Measurements from ENCODE around the gene EIF4B. TPM values are rescaled to one million over a fixed set of nuclear protein-coding genes. Genes with fewer than 3 reads are reported as not detected.

The EIF4B gene
- total RNA-seq, 1 experiment from 2014 or later = 809 TPM

DNA sequence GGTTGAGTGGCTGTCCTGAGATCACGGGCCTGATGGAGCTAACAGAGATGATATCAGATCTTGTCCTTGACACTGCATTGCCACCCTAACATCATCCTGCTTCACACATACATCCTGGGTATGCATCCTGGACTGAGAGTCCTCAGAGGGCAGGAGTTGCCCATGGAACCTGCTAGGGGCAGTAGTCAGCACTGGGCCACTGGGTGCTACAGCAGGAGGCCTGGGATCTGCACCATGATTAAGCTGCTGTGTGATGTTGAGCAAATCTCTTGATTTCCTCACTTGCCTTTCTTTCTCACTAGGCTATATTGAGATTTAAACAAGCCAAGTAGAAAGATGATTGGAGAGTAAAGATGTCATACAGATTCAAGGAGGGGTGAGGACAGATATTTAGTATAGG is 22.1 kb upstream of the EIF4B start:
- ATAC-seq = peak; percentile 58
- H3K79me2 ChIP-seq (ENCODE audit: insufficient read depth, low read length) = no peaks in the 10 kb centered on the region
- intact Hi-C loops (cut with micrococcal nuclease) = no loop called here
- no peak overlapping the region for H3K4me3 ChIP-seq (replicated peaks in 1 of 2; ENCODE audit: low read depth in 1 of 2, low read length in 2 of 2)
- TF ChIP-seq, protein P1, sequence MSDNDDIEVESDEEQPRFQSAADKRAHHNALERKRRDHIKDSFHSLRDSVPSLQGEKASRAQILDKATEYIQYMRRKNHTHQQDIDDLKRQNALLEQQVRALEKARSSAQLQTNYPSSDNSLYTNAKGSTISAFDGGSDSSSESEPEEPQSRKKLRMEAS (IDR thresholded peaks at IDR 0.05) = no peak
- TF ChIP-seq YY1 (IDR thresholded peaks at IDR 0.05; ENCODE audit: extremely low read depth, insufficient replicate concordance, low read depth, low read length) (no peak), ZFX (IDR thresholded peaks at IDR 0.05) (no peak), JUND (IDR thresholded peaks at IDR 0.05) (no peak), FOSL1 (IDR thresholded peaks at IDR 0.05; ENCODE audit: low read depth) (no peak), TCF7L2 (IDR thresholded peaks at IDR 0.05; ENCODE audit: borderline replicate concordance, extremely low read depth, insufficient read depth, insufficient read length) (no peak), RAD21 (IDR thresholded peaks at IDR 0.05; ENCODE audit: low read depth) (peak; percentile 42; the same call in 1 of the 2 replicates), SP1 (IDR thresholded peaks at IDR 0.05; ENCODE audit: low read depth) (no peak), POLR2AphosphoS5 (IDR thresholded peaks at IDR 0.05; ENCODE audit: low read depth, low read length) (no peak), SIN3A (IDR thresholded peaks at IDR 0.05; ENCODE audit: low read depth) (no peak), EZH2phosphoT487 (IDR thresholded peaks at IDR 0.05; ENCODE audit: borderline replicate concordance) (no peak), EGR1 (IDR thresholded peaks at IDR 0.05; ENCODE audit: low read depth) (no peak)
- TF ChIP-seq, protein P2, sequence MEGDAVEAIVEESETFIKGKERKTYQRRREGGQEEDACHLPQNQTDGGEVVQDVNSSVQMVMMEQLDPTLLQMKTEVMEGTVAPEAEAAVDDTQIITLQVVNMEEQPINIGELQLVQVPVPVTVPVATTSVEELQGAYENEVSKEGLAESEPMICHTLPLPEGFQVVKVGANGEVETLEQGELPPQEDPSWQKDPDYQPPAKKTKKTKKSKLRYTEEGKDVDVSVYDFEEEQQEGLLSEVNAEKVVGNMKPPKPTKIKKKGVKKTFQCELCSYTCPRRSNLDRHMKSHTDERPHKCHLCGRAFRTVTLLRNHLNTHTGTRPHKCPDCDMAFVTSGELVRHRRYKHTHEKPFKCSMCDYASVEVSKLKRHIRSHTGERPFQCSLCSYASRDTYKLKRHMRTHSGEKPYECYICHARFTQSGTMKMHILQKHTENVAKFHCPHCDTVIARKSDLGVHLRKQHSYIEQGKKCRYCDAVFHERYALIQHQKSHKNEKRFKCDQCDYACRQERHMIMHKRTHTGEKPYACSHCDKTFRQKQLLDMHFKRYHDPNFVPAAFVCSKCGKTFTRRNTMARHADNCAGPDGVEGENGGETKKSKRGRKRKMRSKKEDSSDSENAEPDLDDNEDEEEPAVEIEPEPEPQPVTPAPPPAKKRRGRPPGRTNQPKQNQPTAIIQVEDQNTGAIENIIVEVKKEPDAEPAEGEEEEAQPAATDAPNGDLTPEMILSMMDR (IDR thresholded peaks at IDR 0.05 in 2 of 3, conservative IDR thresholded peaks at IDR 0.05 in 1 of 3; ENCODE audit: borderline replicate concordance in 1 of 3, insufficient read depth in 1 of 3, low read depth in 2 of 3, low read length in 2 of 3) = peak; percentile 22 to 52 (median 40); a peak in 4 of 6 replicates
- H3K27ac ChIP-seq (ENCODE audit: low read depth, low read length) = no peak overlapping the region
- no peak overlapping the region for H3K9ac ChIP-seq (ENCODE audit: low read length)
- H3K4me1 ChIP-seq (ENCODE audit: control insufficient read depth in 1 of 2, insufficient read depth in 2 of 2, low read length in 2 of 2) = peaks cover 5 to 21% of the 10 kb centered on the region in 2 experiments; a peak in 3 of 4 replicates
- no peaks in the 10 kb centered on the region for H3K27me3 ChIP-seq (ENCODE audit: insufficient read depth, low read length)
- H3K9me2 ChIP-seq (ENCODE audit: insufficient read depth) = no peaks in the 10 kb centered on the region
- RAD21 ChIA-PET (ENCODE audit: low non-redundant PET in 1 of 2, low total read pairs in 2 of 2, uncharacterized antibody in 2 of 2, unreplicated experiment in 2 of 2) = interaction anchor here in 1 of 2 experiments (1.2 kb wide), 1 partner anchor 99 kb away, joined by 3 read pairs; no protein-coding TSS in a partner anchor
- no peak overlapping the region for H2AFZ ChIP-seq (ENCODE audit: low read depth, low read length, poor library complexity, severe bottlenecking)
- CTCF ChIA-PET = interaction anchor here (0.6 to 4.2 kb wide), 6 partner anchors 21 to 832 kb away, joined by 3 to 25 read pairs (median 5); no protein-coding TSS in a partner anchor
- no peak overlapping the region for H3K4me2 ChIP-seq (ENCODE audit: low read length)
- no peaks in the 10 kb centered on the region for H3K36me3 ChIP-seq (ENCODE audit: control insufficient read depth in 1 of 2, insufficient read depth in 2 of 2, low read length in 2 of 2)
- no peaks in the 10 kb centered on the region for H3K9me3 ChIP-seq (ENCODE audit: control insufficient read depth in 1 of 2, insufficient read depth in 1 of 2, low read depth in 1 of 2, low read length in 2 of 2)
- no peak for DNase-seq (ENCODE audit: low read depth, low spot score)
- no TSS peak for BruUV-seq (replicated peaks)
- POLR2A ChIA-PET = interaction anchor here (0.6 kb wide), 1 partner anchor 79 kb away, joined by 3 read pairs; the partner anchor contains the start of gene KRT8
- H4K20me1 ChIP-seq (ENCODE audit: insufficient read depth) = no peaks in the 10 kb centered on the region

Measured in HCT116 (cell line).